RWPE2 (cell line): Measurements from ENCODE around the gene PRDM16.

ENCODE experiments used
- ATAC-seq: fragments of 200-7000 bp; cut with Tn5 transposase; 3 replicates; pipeline ENCODE4 v1.9.1; 2021; ENCODE audit warnings: low read depth
- DNase-seq: peaks from one replicate; pipeline ENCODE4 v3.0.0-alpha.2; 2020; ENCODE audit warnings: low spot score
- H3K27ac ChIP-seq: fragments of 450-650 bp; 2 replicates; pipeline ENCODE4 v1.5.1; 2017; ENCODE audit warnings: mild to moderate bottlenecking; ENCODE audit not compliant: poor library complexity, severe bottlenecking
- H3K27me3 ChIP-seq: fragments of 250-450 bp; sonication (Bioruptor Pico); 2 replicates; pipeline ENCODE4 v1.5.1; 2021; ENCODE audit warnings: mild to moderate bottlenecking, moderate library complexity; ENCODE audit not compliant: insufficient read depth, poor library complexity, severe bottlenecking
- H3K36me3 ChIP-seq: fragments of 250-450 bp; sonication (Bioruptor Pico); 2 replicates; pipeline ENCODE4 v1.5.1; 2020; ENCODE audit warnings: low read depth, mild to moderate bottlenecking, moderate library complexity
- H3K4me1 ChIP-seq: fragments of 250-450 bp; sonication (Bioruptor Pico); 2 replicates; pipeline ENCODE4 v1.5.1; 2021; ENCODE audit warnings: mild to moderate bottlenecking, moderate library complexity; ENCODE audit not compliant: insufficient read depth, poor library complexity, severe bottlenecking
- H3K4me3 ChIP-seq: fragments of 250-450 bp; sonication (Bioruptor Pico); 2 replicates; pipeline ENCODE4 v1.5.1; 2021; ENCODE audit warnings: mild to moderate bottlenecking, moderate library complexity; ENCODE audit not compliant: severe bottlenecking
- H3K9me3 ChIP-seq: fragments of 250-450 bp; sonication (Bioruptor Pico); 2 replicates; pipeline ENCODE4 v1.5.1; 2021; ENCODE audit warnings: mild to moderate bottlenecking, moderate library complexity; ENCODE audit not compliant: severe bottlenecking
- CTCF ChIP-seq: fragments of 450-650 bp; IDR thresholded peaks from one replicate; pipeline ENCODE4 v1.5.1; 2017; ENCODE audit warnings: mild to moderate bottlenecking, moderate library complexity; ENCODE audit not compliant: poor library complexity, severe bottlenecking

The PRDM16 gene

GRCh38 chr1:3148171-3148570 lies 79.2 kb downstream of the PRDM16 start:
- Histone ChIP-seq H3K4me1 (no peaks in the 10 kb centered on the region), H3K27me3 (no peaks in the 10 kb centered on the region), H3K27ac (no peak overlapping the region), H3K4me3 (no peak overlapping the region), H3K9me3 (no peaks in the 10 kb centered on the region), H3K36me3 (no peaks in the 10 kb centered on the region)
- no peak for DNase-seq
- ATAC-seq: no peak
- no peak for TF ChIP-seq CTCF

DNA sequence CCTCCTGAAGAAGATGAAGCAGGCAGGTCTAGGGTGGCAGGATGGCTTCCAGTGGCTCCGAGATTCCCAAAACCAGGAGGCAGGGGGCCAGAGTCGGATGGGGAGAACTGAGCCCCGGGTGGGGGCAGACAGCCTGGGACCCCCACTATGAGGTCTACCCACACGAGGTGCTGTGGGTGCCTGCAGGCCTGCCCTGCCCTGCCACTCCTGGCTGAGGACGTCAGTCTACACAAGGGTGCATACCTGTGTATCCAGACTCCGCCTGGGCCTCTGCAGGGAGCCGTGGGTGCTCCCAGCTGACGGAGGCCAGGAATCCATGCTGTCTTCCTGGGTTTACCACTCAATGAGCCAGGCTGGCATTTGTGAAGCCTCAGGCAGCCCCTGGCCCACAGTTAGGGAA lies 80.3 kb downstream of the PRDM16 start:
- no peaks in the 10 kb centered on the region for H3K9me3 ChIP-seq
- no peaks in the 10 kb centered on the region for H3K27me3 ChIP-seq
- DNase-seq: no peak
- H3K27ac ChIP-seq: no peak overlapping the region
- H3K4me3 ChIP-seq: no peak overlapping the region
- ATAC-seq: no peak
- H3K4me1 ChIP-seq: no peaks in the 10 kb centered on the region
- TF ChIP-seq CTCF: no peak
- H3K36me3 ChIP-seq: no peaks in the 10 kb centered on the region

DNA sequence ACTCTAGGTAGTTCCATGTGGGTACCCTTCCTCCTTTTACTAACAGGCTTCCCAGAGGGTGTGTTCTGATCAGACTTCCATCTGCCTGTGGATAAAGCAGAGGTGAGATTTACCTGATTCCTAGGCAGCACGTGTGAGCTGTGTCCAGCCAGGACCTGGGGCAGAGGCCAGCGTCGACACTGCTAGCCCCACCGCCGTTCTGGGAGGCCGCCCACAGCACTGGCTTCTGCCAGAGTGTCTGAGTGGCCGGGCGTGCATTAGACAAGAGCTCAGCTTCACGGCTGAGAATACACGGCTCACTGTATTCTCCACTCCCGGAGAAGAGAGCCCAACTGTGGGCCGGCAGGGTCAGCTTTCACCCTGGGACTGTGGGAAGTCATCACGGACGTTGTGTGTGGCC lies 82.5 kb downstream of the PRDM16 start:
- H3K27ac ChIP-seq: no peak overlapping the region
- TF ChIP-seq CTCF: no peak
- H3K4me1 ChIP-seq: no peaks in the 10 kb centered on the region
- H3K27me3 ChIP-seq: peaks cover 5% of the 10 kb centered on the region
- DNase-seq: no peak
- ATAC-seq: no peak
- H3K36me3 ChIP-seq: no peaks in the 10 kb centered on the region
- H3K4me3 ChIP-seq: no peak overlapping the region
- H3K9me3 ChIP-seq: no peaks in the 10 kb centered on the region

DNA sequence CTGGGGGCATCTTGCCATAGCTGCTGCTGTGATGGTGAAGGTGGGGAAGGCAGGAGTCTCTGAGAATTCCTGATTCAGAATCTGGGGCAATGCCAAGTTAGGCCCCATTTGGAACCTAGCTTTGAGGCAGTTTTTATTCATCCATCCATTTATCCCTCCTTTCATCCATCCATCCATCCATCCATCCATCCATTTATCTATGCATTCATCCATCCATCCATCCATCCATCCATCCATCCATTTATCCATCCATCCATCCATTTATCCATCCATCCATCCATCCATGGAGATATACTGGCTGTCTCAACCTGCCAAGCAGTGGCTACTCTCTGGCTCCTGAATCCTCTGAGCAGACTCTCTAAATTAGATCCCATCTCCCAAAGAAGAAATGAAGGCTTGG lies 83.1 kb downstream of the PRDM16 start:
- no peaks in the 10 kb centered on the region for H3K4me1 ChIP-seq
- no peaks in the 10 kb centered on the region for H3K9me3 ChIP-seq
- no peak overlapping the region for H3K4me3 ChIP-seq
- ATAC-seq (no peak), DNase-seq (no peak)
- no peak overlapping the region for H3K27ac ChIP-seq
- no peak for TF ChIP-seq CTCF
- no peaks in the 10 kb centered on the region for H3K36me3 ChIP-seq
- H3K27me3 ChIP-seq: peaks cover 5% of the 10 kb centered on the region

- Histone ChIP-seq H3K27me3 (peaks cover 5% of the 10 kb centered on the region), H3K4me3 (no peak overlapping the region), H3K36me3 (no peaks in the 10 kb centered on the region), H3K4me1 (no peaks in the 10 kb centered on the region), H3K9me3 (no peaks in the 10 kb centered on the region), H3K27ac (no peak overlapping the region)
- ATAC-seq: no peak
- TF ChIP-seq CTCF: no peak
- DNase-seq: no peak
These were observed 84.2 kb downstream of the PRDM16 start for GRCh38 chr1:3153197-3153596.
